ENCODE data around the gene ANKRD61.

DNA sequence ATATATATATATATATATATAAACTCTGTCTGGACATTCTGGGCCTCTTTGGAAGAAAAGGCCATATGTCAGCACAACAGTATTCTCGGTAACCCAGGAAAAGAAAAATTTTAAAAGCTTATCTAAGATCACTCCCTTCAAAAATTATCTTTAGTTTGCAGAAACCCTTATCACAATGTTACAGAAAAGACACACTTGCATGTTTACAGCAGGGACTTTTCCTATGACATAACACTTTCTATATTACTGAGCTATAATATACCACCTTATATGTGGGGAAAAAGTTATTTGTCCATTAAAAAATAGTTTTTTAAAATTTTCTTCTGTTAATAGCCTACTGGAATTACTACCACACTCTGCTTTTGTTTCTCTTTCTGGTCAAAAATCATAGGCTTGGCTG lies 25.4 kb downstream of the ANKRD61 start:
- TF ChIP-seq, protein P1, sequence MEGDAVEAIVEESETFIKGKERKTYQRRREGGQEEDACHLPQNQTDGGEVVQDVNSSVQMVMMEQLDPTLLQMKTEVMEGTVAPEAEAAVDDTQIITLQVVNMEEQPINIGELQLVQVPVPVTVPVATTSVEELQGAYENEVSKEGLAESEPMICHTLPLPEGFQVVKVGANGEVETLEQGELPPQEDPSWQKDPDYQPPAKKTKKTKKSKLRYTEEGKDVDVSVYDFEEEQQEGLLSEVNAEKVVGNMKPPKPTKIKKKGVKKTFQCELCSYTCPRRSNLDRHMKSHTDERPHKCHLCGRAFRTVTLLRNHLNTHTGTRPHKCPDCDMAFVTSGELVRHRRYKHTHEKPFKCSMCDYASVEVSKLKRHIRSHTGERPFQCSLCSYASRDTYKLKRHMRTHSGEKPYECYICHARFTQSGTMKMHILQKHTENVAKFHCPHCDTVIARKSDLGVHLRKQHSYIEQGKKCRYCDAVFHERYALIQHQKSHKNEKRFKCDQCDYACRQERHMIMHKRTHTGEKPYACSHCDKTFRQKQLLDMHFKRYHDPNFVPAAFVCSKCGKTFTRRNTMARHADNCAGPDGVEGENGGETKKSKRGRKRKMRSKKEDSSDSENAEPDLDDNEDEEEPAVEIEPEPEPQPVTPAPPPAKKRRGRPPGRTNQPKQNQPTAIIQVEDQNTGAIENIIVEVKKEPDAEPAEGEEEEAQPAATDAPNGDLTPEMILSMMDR (IDR thresholded peaks at IDR 0.05): no peak
- TF ChIP-seq POLR2A (IDR thresholded peaks at IDR 0.05): no peak
